ENCODE data around the gene RNF212. TPM values are rescaled to one million over a fixed set of nuclear protein-coding genes. Genes with fewer than 3 reads are reported as not detected.

RNF212 gene
- total RNA-seq, 1 donor, result 2.8 TPM

DNA sequence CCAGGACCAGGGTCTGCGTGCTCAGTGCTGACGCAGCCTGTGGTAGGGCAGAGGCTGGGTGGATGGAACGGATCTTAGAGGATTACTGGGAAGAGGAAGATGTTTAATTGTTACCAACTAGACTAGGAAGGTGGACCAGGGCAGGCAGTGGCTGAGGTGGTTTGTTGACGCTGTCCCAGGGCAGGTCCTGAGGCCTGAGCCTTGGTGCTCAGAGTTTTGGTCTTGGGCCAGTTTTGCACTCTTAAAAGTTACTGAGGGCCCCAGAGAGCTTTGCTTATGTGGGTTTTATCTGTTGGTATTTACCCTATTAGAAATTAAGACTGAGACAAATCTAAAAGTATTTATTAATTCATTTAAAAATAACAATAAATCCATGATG, 20.4 kb downstream of the RNF212 start:
- no peak overlapping the region for H3K4me3 ChIP-seq (ENCODE audit: low read depth, low read length)
- TF ChIP-seq, protein P1, sequence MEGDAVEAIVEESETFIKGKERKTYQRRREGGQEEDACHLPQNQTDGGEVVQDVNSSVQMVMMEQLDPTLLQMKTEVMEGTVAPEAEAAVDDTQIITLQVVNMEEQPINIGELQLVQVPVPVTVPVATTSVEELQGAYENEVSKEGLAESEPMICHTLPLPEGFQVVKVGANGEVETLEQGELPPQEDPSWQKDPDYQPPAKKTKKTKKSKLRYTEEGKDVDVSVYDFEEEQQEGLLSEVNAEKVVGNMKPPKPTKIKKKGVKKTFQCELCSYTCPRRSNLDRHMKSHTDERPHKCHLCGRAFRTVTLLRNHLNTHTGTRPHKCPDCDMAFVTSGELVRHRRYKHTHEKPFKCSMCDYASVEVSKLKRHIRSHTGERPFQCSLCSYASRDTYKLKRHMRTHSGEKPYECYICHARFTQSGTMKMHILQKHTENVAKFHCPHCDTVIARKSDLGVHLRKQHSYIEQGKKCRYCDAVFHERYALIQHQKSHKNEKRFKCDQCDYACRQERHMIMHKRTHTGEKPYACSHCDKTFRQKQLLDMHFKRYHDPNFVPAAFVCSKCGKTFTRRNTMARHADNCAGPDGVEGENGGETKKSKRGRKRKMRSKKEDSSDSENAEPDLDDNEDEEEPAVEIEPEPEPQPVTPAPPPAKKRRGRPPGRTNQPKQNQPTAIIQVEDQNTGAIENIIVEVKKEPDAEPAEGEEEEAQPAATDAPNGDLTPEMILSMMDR (IDR thresholded peaks at IDR 0.05; ENCODE audit: insufficient read depth, low read length), result no peak
- no peak for DNase-seq (ENCODE audit: low read depth)

DNA sequence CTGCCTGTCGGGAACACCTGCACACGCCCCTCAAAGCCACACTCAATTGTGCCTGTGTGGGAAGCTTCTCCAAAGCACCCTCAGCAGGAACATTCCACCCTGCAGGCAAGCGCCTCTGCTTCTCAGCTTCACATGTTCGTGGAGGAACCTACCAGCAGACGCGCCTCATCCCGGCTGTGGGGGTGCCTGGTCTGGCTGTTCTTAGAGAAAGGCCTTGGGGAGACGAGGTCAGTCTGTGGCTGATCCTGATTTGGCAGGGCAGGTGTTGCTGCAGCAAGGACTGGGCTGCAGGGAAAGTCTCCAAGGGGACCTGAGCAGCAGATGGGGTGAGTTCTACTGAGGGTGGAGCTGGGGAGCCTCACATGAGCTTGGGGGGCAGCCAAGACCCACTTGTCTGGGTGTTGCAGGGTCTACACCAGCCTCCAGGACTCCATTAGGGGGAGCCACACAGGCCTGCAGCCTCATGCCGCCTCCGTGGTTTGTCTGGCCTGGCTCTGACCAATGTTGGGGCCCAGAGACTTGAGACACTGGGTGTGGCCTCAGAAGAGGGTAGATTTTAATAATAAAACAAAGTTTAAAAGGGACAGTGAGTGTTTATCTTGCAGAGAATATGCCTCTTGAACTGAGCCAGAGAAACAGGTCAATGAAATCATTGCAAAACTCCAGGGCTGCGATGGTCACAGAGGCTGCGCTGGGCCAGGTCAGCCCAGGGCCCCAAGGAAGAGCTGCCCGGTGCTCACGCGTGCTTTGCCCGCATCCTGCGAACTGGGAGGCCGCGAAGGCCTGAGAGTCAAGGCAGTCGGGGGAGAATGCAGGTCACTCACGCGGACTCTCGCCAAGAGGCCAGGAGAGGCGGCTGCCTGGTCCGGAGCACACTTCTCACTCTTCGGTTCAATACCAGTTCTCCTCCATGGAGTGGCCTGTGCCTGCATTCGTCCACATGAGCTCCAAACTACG, 21.1 kb downstream of the RNF212 start:
- no peak for DNase-seq (ENCODE audit: low read depth)
- TF ChIP-seq, protein P1 (IDR thresholded peaks at IDR 0.05; ENCODE audit: insufficient read depth, low read length), result no peak
- no peak overlapping the region for H3K4me3 ChIP-seq (ENCODE audit: low read depth, low read length)

DNA sequence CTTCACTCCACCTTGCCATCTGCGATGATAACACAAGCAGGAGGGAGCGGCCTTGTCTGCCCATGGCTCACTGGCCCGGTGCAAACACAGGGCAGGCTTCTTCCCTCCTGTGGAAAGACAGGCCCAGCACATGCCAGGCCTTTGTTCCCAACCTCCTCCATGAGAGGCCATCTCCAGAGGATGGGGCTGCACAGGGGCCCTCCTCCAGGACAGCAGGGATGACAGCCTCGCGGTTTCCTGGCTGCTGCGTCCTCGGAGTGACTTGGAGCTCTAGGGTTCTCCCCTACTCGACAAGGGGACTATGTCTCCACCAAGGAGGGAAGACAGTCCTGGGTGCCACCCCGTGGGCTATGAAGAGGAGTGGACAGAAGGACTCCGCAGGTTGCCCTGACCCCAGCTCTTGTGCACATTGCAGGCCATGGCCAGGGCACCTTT, 21.8 kb downstream of the RNF212 start:
- TF ChIP-seq, protein P1 (IDR thresholded peaks at IDR 0.05; ENCODE audit: insufficient read depth, low read length), result no peak
- H3K4me3 ChIP-seq (ENCODE audit: low read depth, low read length), result no peak overlapping the region
- no peak for DNase-seq (ENCODE audit: low read depth)

DNA sequence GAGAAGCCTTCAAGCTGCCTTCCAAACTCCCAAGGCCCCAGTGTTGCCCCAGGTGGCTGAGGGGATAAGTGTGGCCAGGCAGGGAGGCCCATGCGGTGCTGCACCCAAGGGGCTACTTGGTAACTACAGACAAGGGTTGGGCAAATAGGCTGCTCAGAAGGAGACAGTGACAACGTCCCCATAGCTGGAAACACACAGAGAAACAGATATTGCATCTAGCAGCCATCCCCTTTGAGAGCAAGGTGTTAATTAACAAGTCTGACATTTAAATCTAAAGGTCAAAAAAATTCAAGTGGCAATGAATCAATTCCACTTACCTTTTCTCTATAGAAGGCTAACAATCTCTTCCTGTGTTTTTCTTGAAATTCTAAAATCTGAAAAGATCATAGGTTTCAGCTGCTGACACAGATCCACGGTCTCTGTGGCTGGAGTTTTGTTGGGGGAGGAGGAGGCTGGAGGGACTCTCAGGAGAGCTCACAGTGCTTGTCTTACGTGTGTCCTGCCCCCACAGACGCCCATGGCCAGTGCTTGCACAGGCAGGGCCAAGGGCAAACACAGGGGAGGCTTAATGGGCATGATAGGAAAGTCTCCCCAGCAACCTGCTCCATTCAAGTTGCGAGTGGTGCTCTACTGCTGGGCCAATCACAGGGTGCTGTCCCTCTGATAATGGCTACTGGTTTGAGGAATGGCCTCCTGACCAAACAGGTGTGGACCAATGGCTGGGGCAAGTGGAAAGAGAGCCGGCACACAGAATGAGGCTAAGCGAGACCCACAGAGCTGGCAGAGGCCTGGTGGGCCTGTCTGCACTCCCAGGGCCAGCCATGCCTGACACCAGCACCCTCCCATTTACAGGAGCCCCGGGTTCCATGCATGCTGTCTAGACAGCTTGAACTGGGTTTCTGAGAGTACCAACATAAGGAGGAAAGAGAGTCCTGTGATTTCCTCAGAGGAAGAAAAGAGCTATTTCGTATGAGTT, 22.6 kb downstream of the RNF212 start:
- TF ChIP-seq, protein P1 (IDR thresholded peaks at IDR 0.05; ENCODE audit: insufficient read depth, low read length), result no peak
- H3K4me3 ChIP-seq (ENCODE audit: low read depth, low read length), result no peak overlapping the region
- no peak for DNase-seq (ENCODE audit: low read depth)

DNA sequence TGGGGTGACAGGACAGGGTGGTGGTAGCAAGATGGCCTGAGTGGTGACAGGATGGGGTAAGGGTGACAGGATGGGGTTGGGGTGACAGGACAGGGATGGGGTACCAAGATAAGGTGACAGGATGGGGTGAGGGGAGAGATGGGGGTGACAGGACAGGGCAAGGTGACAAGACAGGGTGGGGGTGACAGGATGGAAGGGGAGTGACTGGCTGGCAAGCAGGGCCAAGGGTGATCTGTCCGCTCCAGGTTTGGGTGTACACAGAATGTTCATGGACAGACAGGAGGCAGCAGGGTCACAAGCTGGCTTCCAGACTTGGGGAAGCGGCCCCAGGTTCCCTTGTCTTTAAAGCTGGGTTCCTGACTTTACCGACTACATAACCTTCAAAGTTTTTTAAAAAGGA, 23.3 kb downstream of the RNF212 start:
- DNase-seq (ENCODE audit: low read depth), result no peak
- TF ChIP-seq, protein P1 (IDR thresholded peaks at IDR 0.05; ENCODE audit: insufficient read depth, low read length), result no peak

DNA sequence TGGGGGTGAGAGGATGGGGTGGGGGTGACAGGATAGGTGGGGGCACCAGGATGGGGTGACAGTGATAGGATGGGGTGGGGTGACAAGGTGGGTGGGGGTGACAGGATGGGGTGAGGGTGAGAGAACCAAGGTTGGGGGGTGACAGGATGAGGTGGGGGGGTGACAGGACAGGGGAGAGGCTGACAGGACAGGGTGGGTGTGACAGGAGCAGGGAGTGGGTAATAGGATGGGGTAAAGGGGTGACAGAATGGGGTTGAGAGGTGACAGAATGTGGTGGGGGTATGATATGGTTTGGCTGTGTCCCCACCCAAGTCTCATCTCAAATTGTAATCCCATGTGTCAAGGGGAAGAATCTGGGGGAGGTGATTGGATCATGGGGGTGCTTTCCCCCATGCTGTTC, 26.0 kb downstream of the RNF212 start:
- no peak for DNase-seq (ENCODE audit: low read depth)
- TF ChIP-seq, protein P1 (IDR thresholded peaks at IDR 0.05; ENCODE audit: insufficient read depth, low read length), result no peak
- no peak overlapping the region for H3K4me3 ChIP-seq (ENCODE audit: low read depth, low read length)

More for the DNA sequence above, 23.3 kb downstream of the RNF212 start:
- no peak overlapping the region for H3K4me3 ChIP-seq (ENCODE audit: low read depth, low read length)

Data from fibroblast of the aortic adventitia (primary cell).